Activated CD8-positive, alpha-beta memory T cell treated with anti-CD3 and anti-CD28 coated beads, Interleukin-2, amount 50 U/mL, for 24 hours (primary cell): ENCODE data around the gene AZI2.

Experiments used
- DNase-seq: peaks from one replicate; pipeline ENCODE4 v3.0.0-alpha.2; 2020; ENCODE audit errors: extremely low read depth

Gene AZI2

GRCh38 chr3:28348629-28349468, at the start of gene AZI2, which contains the start of gene ZCWPW2:
AZI2 (minus strand) TSS chr3:28348824; CDS start chr3:28340617, 8,207 bp downstream.
ZCWPW2 (plus strand) TSS chr3:28348721; CDS start chr3:28413069, 64,348 bp downstream.
- peak; percentile 78 for DNase-seq

GRCh38 chr3:28388978-28389377, 40.4 kb upstream of the AZI2 start:
- no peak for DNase-seq

- DNase-seq: no peak
Observed at GRCh38 chr3:28386049-28386448, 37.4 kb upstream of the AZI2 start.

GRCh38 chr3:28376424-28376823, 27.8 kb upstream of the AZI2 start:
- DNase-seq: no peak

- DNase-seq: no peak
Observed at GRCh38 chr3:28349469-28350000, 911 bp upstream of the AZI2 start.

GRCh38 chr3:28348265-28348628, 377 bp downstream of the AZI2 start:
- no peak for DNase-seq

GRCh38 chr3:28347374-28348264, 1.0 kb downstream of the AZI2 start:
- no peak for DNase-seq

- no peak for DNase-seq
Observed at GRCh38 chr3:28345690-28346089, 2.9 kb downstream of the AZI2 start.

- no peak for DNase-seq
Observed at GRCh38 chr3:28343144-28343543, 5.5 kb downstream of the AZI2 start.

- DNase-seq: no peak
Observed at GRCh38 chr3:28337230-28337629, 11.4 kb downstream of the AZI2 start.

GRCh38 chr3:28335246-28335645, 13.4 kb downstream of the AZI2 start:
- DNase-seq: no peak

GRCh38 chr3:28334552-28334951, 14.1 kb downstream of the AZI2 start:
- no peak for DNase-seq

- no peak for DNase-seq
Observed at GRCh38 chr3:28328188-28329151, 20.2 kb downstream of the AZI2 start.

GRCh38 chr3:28326458-28326926, 22.1 kb downstream of the AZI2 start:
- DNase-seq: no peak

GRCh38 chr3:28322464-28322863, 26.2 kb downstream of the AZI2 start:
- no peak for DNase-seq

GRCh38 chr3:28320981-28321380, 27.6 kb downstream of the AZI2 start:
- no peak for DNase-seq

- no peak for DNase-seq
Observed at GRCh38 chr3:28317438-28318022, 31.1 kb downstream of the AZI2 start.

GRCh38 chr3:28316226-28316625, 32.4 kb downstream of the AZI2 start:
- DNase-seq: no peak

GRCh38 chr3:28315711-28316110, 32.9 kb downstream of the AZI2 start:
- no peak for DNase-seq

GRCh38 chr3:28308196-28308595, 40.4 kb downstream of the AZI2 start:
- DNase-seq: no peak

GRCh38 chr3:28301688-28302087, 46.9 kb downstream of the AZI2 start:
- no peak for DNase-seq
